Fibroblast of mammary gland (primary cell): Measurements from ENCODE around the gene OR7A5.

Source experiments
- DNase-seq: peaks from one replicate; pipeline ENCODE4 v3.0.0-alpha.2; 2010; ENCODE audit warnings: low read depth
- H3K4me3 ChIP-seq: 2 replicates; pipeline ENCODE4 v1.5.1; 2011; ENCODE audit warnings: low read depth, mild to moderate bottlenecking, low read length, moderate library complexity; ENCODE audit not compliant: control insufficient read depth
- CTCF ChIP-seq: conservative IDR thresholded peaks from 2 replicates; pipeline ENCODE4 v1.5.1; 2011; ENCODE audit warnings: low read depth, low read length, inconsistent platforms; ENCODE audit not compliant: control insufficient read depth, insufficient read depth

OR7A5 gene

GRCh38 chr19:14837391-14837790 is 2.4 kb upstream of the OR7A5 start:
- no peak for DNase-seq
- TF ChIP-seq CTCF: no peak
- no peak overlapping the region for H3K4me3 ChIP-seq

- DNase-seq: no peak
- H3K4me3 ChIP-seq: no peak overlapping the region
- no peak for TF ChIP-seq CTCF
Measured at GRCh38 chr19:14830702-14831101, 4.3 kb downstream of the OR7A5 start.

- H3K4me3 ChIP-seq: no peak overlapping the region
- no peak for TF ChIP-seq CTCF
- no peak for DNase-seq
Measured at GRCh38 chr19:14826006-14826405, 9.0 kb downstream of the OR7A5 start.

- H3K4me3 ChIP-seq: no peak overlapping the region
- no peak for TF ChIP-seq CTCF
- no peak for DNase-seq
Measured at GRCh38 chr19:14821937-14822336, 13.0 kb downstream of the OR7A5 start.

- DNase-seq: no peak
- H3K4me3 ChIP-seq: no peak overlapping the region
- TF ChIP-seq CTCF: no peak
Measured at GRCh38 chr19:14818588-14818987, 16.4 kb downstream of the OR7A5 start.

GRCh38 chr19:14817052-14817451 is 17.9 kb downstream of the OR7A5 start:
- DNase-seq: no peak
- no peak overlapping the region for H3K4me3 ChIP-seq
- no peak for TF ChIP-seq CTCF

- DNase-seq: no peak
- TF ChIP-seq CTCF: no peak
- no peak overlapping the region for H3K4me3 ChIP-seq
Measured at GRCh38 chr19:14814982-14815652, 19.9 kb downstream of the OR7A5 start.
